NCI-H526 (cell line): ENCODE measurements around the gene ANKRD62.
"Not testable (repeated sequence)": the region's sequence is repeated elsewhere in the genome, so short reads cannot be mapped to it uniquely, and the experiment has no call there.

Experiments
- DNase-seq, 2 experiments: peaks; one replicate each; lab custom pipeline; 2025; lab: John Stamatoyannopoulos, UW

The ANKRD62 gene

GRCh38 chr18:12099160-12099559 lies 5.5 kb downstream of the ANKRD62 start:
- DNase-seq, result no peak

DNA sequence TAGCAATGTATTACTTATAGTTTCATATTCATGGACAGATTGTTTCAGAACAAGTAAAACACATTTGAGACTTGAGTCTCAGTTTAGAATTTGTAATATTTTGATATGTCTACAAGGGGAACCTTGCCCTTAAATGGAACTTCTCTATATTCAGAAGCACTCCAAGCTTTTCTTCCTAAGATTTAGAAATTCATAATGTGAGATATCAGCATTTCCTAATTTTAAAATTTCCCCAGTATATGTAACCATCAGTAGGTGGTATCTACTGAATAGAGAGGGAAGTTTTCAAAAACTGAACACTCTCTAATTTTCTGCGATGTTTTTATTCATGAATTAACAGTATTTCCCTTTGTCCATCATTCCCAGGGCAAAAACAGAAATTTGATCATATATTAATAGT lies 7.6 kb downstream of the ANKRD62 start:
- DNase-seq, result no peak

GRCh38 chr18:12102136-12102842 lies 8.6 kb downstream of the ANKRD62 start:
- DNase-seq, result no peak

GRCh38 chr18:12106471-12106870 lies 12.8 kb downstream of the ANKRD62 start:
- no peak for DNase-seq

DNA sequence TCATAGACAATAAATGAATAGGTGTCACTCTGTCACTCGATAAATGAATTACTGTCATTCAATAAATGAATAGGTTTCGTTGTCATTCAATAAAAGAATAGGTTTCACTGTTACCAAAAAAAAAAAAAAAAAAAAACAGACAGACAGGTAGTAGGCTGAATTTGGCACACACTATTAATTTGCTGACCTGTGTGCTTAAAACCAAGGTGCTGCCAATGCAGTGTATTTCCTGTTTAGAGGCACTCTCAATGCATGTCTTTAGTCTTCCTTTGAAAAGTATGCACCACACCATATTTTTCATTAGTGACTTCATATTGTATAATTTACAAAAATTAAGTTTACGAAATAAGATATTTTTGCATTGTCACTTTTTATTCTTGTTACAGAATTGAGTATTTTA lies 16.2 kb downstream of the ANKRD62 start:
- no peak for DNase-seq

GRCh38 chr18:12113999-12114646 lies 20.5 kb downstream of the ANKRD62 start:
- DNase-seq, result no peak

DNA sequence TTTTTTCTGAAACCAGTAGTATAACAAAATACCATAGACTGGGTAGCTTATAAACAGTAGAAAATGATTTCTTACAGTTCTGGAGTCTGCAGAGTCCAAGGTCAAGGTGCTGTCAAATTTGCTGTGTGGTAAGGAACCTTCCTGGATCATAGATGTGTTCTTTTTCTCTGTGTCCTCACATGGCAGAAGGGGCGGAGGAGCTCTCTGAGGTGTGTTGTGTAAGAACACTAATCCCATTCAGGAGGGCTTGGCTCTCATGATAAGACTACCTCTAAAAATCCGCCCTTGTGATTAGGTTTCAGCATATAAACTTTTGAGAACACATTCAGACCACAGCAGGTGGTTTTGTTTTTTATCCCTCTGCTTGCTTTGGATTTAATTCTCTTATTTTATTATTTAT lies 25.7 kb downstream of the ANKRD62 start:
- DNase-seq, result no peak

DNA sequence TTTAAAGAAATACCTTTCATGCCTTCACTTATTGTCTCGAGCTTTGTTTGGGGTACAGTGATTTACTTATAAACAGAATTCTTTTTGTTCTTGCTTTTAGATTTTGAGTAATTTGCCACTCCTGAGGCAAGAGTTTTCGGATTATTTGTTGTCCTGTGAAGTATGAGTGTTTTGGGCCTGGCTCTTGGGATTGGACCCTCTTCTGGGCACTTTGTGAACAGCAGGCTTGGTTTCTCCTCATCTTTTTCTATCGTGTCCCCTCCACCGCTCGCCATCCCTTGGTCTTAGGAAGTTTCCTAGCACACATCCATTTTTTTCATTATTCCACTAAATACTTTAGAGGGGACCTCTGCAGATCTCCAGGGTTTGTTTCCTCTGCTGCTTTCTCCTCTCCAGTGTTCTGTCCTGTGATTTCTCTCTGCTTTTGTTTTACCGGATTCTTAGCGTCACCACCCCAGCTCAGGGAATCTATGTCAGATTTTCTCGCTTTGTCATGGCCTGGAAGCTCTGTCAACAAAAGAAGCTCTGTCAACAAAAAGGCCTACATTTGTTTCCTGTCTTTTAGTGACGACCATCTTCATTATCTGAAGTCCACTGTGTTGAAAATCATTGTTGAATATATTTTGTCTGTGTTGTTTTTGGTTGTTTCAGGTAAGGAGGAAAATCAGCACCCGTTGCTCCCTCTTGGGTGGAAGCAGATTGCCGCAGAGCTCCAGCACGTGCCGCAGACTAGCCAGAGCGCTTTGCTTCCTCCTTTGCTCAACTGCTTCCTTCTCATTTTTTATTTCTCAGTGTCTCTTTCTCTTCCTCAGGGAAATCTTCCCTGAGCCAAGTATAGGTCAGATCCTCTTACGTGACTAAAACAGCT lies 27.8 kb downstream of the ANKRD62 start:
- DNase-seq, result no peak

GRCh38 chr18:12122043-12122389 lies 28.4 kb downstream of the ANKRD62 start:
- DNase-seq, result not testable (repeated sequence)

GRCh38 chr18:12127647-12128046 lies 34.0 kb downstream of the ANKRD62 start:
- DNase-seq, result not testable (repeated sequence)

DNA sequence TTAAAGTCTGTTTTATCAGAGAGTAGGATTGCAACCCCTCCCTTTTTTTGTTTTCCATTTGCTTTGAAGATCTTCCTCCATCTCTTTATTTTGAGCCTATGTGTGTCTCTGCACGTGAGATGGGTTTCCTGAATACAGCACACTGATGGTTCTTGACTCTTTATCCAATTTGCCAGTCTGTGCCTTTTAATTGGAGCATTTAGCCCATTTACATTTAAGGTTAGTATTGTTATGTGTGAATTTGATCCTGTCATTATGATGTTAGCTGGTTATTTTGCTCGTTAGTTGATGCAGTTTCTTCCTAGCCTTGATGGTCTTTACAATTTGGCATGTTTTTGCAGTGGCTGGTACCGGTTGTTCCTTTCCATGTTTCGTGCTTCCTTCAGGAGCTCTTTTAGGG lies 45.2 kb downstream of the ANKRD62 start:
- not testable (repeated sequence) for DNase-seq

DNA sequence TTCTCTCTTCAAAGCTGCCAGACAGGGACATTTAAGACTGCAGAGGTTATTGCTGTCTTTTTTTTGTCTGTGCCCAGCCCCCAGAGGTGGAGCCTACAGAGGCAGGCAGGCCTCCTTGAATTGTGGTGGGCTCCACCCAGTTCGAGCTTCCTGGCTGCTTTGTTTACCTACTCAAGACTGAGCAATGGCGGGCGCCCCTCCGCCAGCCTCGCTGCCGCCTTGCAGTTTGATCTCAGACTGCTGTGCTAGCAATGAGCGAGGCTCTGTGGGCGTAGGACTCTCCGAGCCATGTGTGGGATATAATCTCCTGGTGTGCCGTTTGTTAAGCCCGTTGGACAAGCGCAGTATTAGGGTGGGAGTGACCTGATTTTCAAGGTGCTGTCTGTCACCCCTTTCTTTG lies 47.2 kb downstream of the ANKRD62 start:
- DNase-seq, result not testable (repeated sequence)

DNA sequence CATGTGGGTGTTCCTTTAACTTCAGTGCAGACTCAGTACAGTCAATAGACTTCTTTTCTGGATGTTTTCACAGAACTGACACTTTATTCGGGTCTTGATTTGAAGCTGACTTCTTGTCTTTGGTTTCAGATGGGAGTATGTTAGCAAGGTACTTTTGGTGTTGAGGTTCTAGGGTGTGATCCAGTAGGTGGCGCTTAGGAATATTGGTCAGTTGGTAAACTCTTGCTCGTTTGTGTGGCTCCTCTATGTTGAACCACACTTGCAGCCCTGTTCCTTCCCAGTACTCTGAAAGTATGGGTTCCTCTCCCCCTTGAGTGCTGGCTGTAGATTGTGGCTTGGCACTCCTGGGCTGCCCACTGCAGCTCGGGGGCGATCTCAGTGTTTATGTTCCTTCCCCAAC lies 48.1 kb downstream of the ANKRD62 start:
- not testable (repeated sequence) for DNase-seq

- DNase-seq, result not testable (repeated sequence)
These were observed 55.8 kb downstream of the ANKRD62 start for GRCh38 chr18:12149431-12149830.

DNA sequence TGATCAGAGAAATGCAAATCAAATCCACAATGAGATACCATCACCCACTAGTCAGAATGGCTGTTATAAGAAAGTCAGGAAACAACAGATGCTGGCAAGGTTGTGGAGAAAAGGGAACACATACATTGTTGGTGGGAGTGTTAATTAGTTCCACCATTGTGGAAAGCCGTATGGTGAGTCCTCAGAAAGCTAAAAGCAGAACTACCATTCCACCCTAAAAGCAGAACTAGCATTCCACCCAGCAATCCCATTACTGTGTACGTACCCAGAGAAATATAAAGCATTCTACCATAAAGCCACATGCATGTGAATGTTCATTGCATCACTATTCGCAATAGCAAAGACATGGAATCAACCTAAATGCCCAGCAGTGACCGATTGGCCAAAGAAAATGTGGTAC lies 60.7 kb downstream of the ANKRD62 start:
- no peak for DNase-seq

GRCh38 chr18:12155996-12156395 lies 62.4 kb downstream of the ANKRD62 start:
- no peak for DNase-seq

DNA sequence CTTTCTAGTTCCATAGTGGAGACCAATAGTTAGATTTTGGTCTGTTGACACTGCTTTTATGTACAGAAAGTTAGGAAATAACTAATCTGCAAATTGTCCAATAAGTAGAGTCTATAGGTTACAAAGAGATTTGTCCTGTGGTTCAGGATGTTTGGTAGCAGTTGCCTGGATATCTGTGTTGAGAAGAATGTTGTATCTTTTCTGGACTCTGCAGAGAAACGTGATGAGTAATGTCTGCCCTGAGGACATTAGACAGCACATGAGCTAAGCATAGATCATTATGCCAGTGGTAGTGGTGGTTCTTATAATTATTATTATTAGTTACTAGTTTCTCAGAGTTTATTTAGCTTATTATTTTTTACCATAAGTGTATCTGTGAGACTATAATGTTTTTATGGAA lies 65.8 kb downstream of the ANKRD62 start:
- no peak for DNase-seq

GRCh38 chr18:12162786-12163185 lies 69.1 kb downstream of the ANKRD62 start:
- no peak for DNase-seq

GRCh38 chr18:12165038-12165768 lies 71.6 kb downstream of the ANKRD62 start:
- no peak for DNase-seq
